GM18498 (cell line): ENCODE measurements around the gene EPG5.

Experiments
- ATAC-seq: cut with Tn5 transposase; IDR thresholded peaks from one replicate; pipeline ENCODE4 v1.9.1; 2021; ENCODE audit warnings: mild to moderate bottlenecking, moderate library complexity; ENCODE audit not compliant: unreplicated experiment

Gene EPG5

GRCh38 chr18:45920367-45920766 lies 46.8 kb downstream of the EPG5 start:
- no peak for ATAC-seq

GRCh38 chr18:45916302-45916701 lies 50.8 kb downstream of the EPG5 start:
- no peak for ATAC-seq

- no peak for ATAC-seq
These were observed 53.9 kb downstream of the EPG5 start for GRCh38 chr18:45913276-45913675.

GRCh38 chr18:45910405-45911023 lies 56.6 kb downstream of the EPG5 start:
- ATAC-seq, result peak; percentile 74

- no peak for ATAC-seq
These were observed 65.4 kb downstream of the EPG5 start for GRCh38 chr18:45901654-45902210.

- ATAC-seq, result no peak
These were observed 66.5 kb downstream of the EPG5 start for GRCh38 chr18:45900623-45901022.

- ATAC-seq, result no peak
These were observed 70.1 kb downstream of the EPG5 start for GRCh38 chr18:45896991-45897390.

GRCh38 chr18:45896452-45896851 lies 70.7 kb downstream of the EPG5 start:
- no peak for ATAC-seq

GRCh38 chr18:45895339-45895738 lies 71.8 kb downstream of the EPG5 start:
- no peak for ATAC-seq

GRCh38 chr18:45894818-45895217 lies 72.3 kb downstream of the EPG5 start:
- no peak for ATAC-seq

GRCh38 chr18:45891806-45892205 lies 75.3 kb downstream of the EPG5 start:
- no peak for ATAC-seq

- ATAC-seq, result no peak
These were observed 76.5 kb downstream of the EPG5 start for GRCh38 chr18:45890606-45891005.

GRCh38 chr18:45889419-45890064 lies 77.6 kb downstream of the EPG5 start:
- ATAC-seq, result no peak

- ATAC-seq, result no peak
These were observed 79.5 kb downstream of the EPG5 start for GRCh38 chr18:45887585-45887984.

GRCh38 chr18:45880876-45881558 lies 86.1 kb downstream of the EPG5 start:
- ATAC-seq, result no peak

GRCh38 chr18:45879681-45880655 lies 87.2 kb downstream of the EPG5 start:
- ATAC-seq, result peak; percentile 90

GRCh38 chr18:45877403-45877802 lies 89.7 kb downstream of the EPG5 start:
- no peak for ATAC-seq

- ATAC-seq, result no peak
These were observed 91.0 kb downstream of the EPG5 start for GRCh38 chr18:45876161-45876560.

- peak; percentile 91 for ATAC-seq
These were observed 92.5 kb downstream of the EPG5 start for GRCh38 chr18:45874491-45875184.

- no peak for ATAC-seq
These were observed 95.6 kb downstream of the EPG5 start for GRCh38 chr18:45871431-45872084.
